Thyroid gland (tissue), 4 donors: Measurements from ENCODE around the gene CBL. TPM values are rescaled to one million over a fixed set of nuclear protein-coding genes. Genes with fewer than 3 reads are reported as not detected.
A peak's percentile ranks its signal among the peaks of the same experiment; 100 is the strongest.

ENCODE experiments used
- DNase-seq, 2 donors: peaks; one replicate each; pipeline ENCODE4 v3.0.0-alpha.2; 2019
- H3K27ac ChIP-seq, 3 donors: fragments of 200-600 bp; sonication (generic); 1 replicate in 2 of 3; 2 replicates in 1 of 3; pipeline ENCODE4 v1.5.1; 2016 to 2019; ENCODE audit warnings: mild to moderate bottlenecking in 1 of 3, moderate library complexity in 1 of 3
- H3K27me3 ChIP-seq: fragments of 200-600 bp; sonication (generic); one replicate; pipeline ENCODE4 v1.5.1; 2019
- H3K36me3 ChIP-seq, 2 donors: fragments of 200-600 bp; sonication (generic); one replicate each; pipeline ENCODE4 v1.5.1; 2016 to 2019
- H3K4me1 ChIP-seq, 2 donors: fragments of 200-600 bp; sonication (generic); one replicate each; pipeline ENCODE4 v1.5.1; 2017 to 2019
- H3K4me3 ChIP-seq, 3 donors: fragments of 200-600 bp; sonication (generic); replicated peaks in 1 of 3; 1 replicate in 2 of 3; 2 replicates in 1 of 3; pipeline ENCODE4 v1.5.1; 2016; ENCODE audit warnings: mild to moderate bottlenecking in 1 of 3
- H3K9me3 ChIP-seq: fragments of 200-600 bp; sonication (generic); one replicate; pipeline ENCODE4 v1.5.1; 2017
- CTCF ChIP-seq, 6 experiments: fragments of 200-600 bp in 3 of 6; fragments of 450-650 bp in 3 of 6; sonication (generic) in 3 of 6; IDR thresholded peaks; one replicate each; pipeline ENCODE4 v1.5.1; 2016 to 2019; ENCODE audit warnings: antibody characterized with exemption in 6 of 6, mild to moderate bottlenecking in 2 of 6, inconsistent platforms in 1 of 6, moderate library complexity in 1 of 6
- POLR2A ChIP-seq, 2 donors: fragments of 450-650 bp; IDR thresholded peaks; one replicate each; pipeline ENCODE4 v1.6.1; 2017; ENCODE audit warnings: antibody characterized with exemption in 2 of 2, mild to moderate bottlenecking in 2 of 2, moderate library complexity in 1 of 2
- WGBS, 2 donors: methylation state at CpG; one replicate each; pipeline ENCODE4 v1.1.5; 2017; 5-methylcytosine and 5-hydroxymethylcytosine counted together
- intact Hi-C: fragments of 100-400 bp; cut with DNase I; formaldehyde crosslinking; loops from one replicate; pipeline ENCODE4 v1.15.1; 2023
- total RNA-seq, 4 donors: library from RNA; depleted of rRNA; stranded (reverse); fragments of >200 nt; gene quantifications; one replicate each; pipeline ENCODE4 v1.2.3, GENCODE V29; 2016

The CBL gene
- total RNA-seq, 4 donors from 2014 or later: 9.4 to 14.5 (median 13.9) TPM

DNA sequence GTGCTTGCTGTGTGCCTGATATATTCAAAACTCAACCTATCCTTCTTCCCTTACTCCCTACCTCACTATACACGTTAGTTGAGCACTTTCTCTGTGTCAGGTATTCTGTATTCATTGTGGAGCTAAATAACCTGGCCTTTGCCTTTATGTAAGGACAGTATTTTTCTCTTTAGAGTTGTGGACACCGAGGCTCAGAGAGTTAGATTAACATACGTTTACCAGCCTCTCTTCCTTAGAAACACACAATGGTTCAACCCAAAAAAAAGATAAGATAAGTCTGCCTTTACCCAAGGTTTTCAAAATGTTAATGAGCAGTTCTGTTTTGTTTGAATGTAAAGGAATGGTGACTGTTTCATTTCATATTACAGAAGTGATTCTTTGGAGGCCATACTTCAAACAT is 45.0 kb downstream of the CBL start:
- Histone ChIP-seq H3K9me3 (no peaks in the 10 kb centered on the region), H3K27me3 (no peaks in the 10 kb centered on the region), H3K4me3 (no peak overlapping the region), H3K36me3 (no peaks in the 10 kb centered on the region), H3K4me1 (no peaks in the 10 kb centered on the region), H3K27ac (no peak overlapping the region)
- TF ChIP-seq CTCF (IDR thresholded peaks at IDR 0.05) (no peak), POLR2A (IDR thresholded peaks at IDR 0.05) (no peak)
- no peak for DNase-seq
- intact Hi-C loops: no loop called here
- WGBS, 2 donors: 89 to 90% methylated on average over 3 of the region's 3 CpGs

DNA sequence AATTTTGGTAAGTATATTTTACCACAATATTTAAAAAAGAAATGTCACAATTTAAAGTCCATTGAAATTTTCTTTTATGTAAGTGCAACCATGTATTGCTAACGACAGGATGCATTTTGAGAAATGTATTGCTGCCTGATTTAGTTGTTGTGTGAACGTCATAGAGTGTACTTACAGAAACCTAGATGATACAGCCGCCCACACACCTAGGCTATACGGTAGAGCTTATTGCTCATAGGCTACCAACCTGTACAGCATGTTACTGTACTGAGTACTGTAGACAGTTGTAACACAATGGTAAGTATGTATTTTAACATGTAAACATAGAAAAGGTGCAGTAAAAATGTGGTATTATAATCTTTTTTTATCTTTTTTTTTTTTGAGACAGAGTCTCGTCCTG is 48.1 kb downstream of the CBL start:
- no peak for DNase-seq
- H3K4me1 ChIP-seq: no peaks in the 10 kb centered on the region
- no peaks in the 10 kb centered on the region for H3K9me3 ChIP-seq
- 92 to 93% methylated on average over 5 of the region's 5 CpGs for WGBS, 2 donors
- H3K27me3 ChIP-seq: no peaks in the 10 kb centered on the region
- intact Hi-C loops: no loop called here
- TF ChIP-seq POLR2A (IDR thresholded peaks at IDR 0.05) (no peak), CTCF (IDR thresholded peaks at IDR 0.05) (no peak)
- H3K4me3 ChIP-seq: no peak overlapping the region
- H3K27ac ChIP-seq: no peak overlapping the region
- no peaks in the 10 kb centered on the region for H3K36me3 ChIP-seq

GRCh38 chr11:119258180-119258579 is 52.0 kb downstream of the CBL start:
- TF ChIP-seq POLR2A (IDR thresholded peaks at IDR 0.05): no peak
- no peak for TF ChIP-seq CTCF (IDR thresholded peaks at IDR 0.05)
- H3K27me3 ChIP-seq: no peaks in the 10 kb centered on the region
- H3K9me3 ChIP-seq: no peaks in the 10 kb centered on the region
- H3K4me3 ChIP-seq: no peak overlapping the region
- H3K36me3 ChIP-seq: no peaks in the 10 kb centered on the region
- peaks cover 0 to 3% of the 10 kb centered on the region in 2 donors for H3K4me1 ChIP-seq
- intact Hi-C loops: no loop called here
- no peak overlapping the region for H3K27ac ChIP-seq
- WGBS, 2 donors: 84 to 86% methylated on average over 5 of the region's 5 CpGs
- DNase-seq: no peak

DNA sequence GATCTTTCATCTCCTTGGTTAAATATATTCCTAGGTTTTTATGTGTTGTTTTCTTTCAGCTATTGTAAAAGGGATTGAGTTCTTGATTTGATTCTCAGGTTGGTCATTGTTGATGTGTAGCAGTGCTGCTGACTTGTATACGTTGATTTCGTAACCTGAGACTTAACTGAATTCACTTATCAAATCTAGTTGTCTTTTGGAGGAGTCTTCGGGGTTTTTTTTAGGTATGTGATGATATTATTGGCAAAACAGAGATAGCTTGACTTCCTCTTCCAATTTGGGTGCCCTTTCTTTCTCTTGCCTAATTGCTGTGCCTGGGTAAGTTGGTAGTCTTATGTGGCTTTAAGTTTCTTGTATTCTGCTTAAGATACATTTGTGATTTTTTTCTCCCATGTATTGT is 52.8 kb downstream of the CBL start:
- DNase-seq: no peak
- Histone ChIP-seq H3K4me3 (no peak overlapping the region), H3K27ac (no peak overlapping the region), H3K36me3 (no peaks in the 10 kb centered on the region), H3K9me3 (no peaks in the 10 kb centered on the region), H3K4me1 (peaks cover 0 to 10% of the 10 kb centered on the region in 2 donors), H3K27me3 (no peaks in the 10 kb centered on the region)
- TF ChIP-seq CTCF (IDR thresholded peaks at IDR 0.05): no peak
- TF ChIP-seq POLR2A (IDR thresholded peaks at IDR 0.05): no peak
- intact Hi-C loops: no loop called here
- WGBS, 2 donors: 83 to 88% methylated on average over 3 of the region's 3 CpGs

GRCh38 chr11:119262668-119263351 is 56.7 kb downstream of the CBL start:
- WGBS, 2 donors: 68 to 72% methylated on average over 5 of the region's 5 CpGs
- Histone ChIP-seq H3K27me3 (no peaks in the 10 kb centered on the region), H3K4me1 (peaks cover 3 to 16% of the 10 kb centered on the region in 2 donors), H3K27ac (peak overlapping the region in 2 of 3 donors; percentile 10 to 20), H3K9me3 (no peaks in the 10 kb centered on the region), H3K36me3 (no peaks in the 10 kb centered on the region), H3K4me3 (no peak overlapping the region)
- DNase-seq: no peak
- intact Hi-C loops: no loop called here
- TF ChIP-seq POLR2A (IDR thresholded peaks at IDR 0.05) (no peak), CTCF (IDR thresholded peaks at IDR 0.05) (no peak)
